ENCODE measurements around the gene PUDP.

GRCh38 chrX:7134981-7135380, 13.0 kb downstream of the PUDP start:
- TF ChIP-seq, protein P1, sequence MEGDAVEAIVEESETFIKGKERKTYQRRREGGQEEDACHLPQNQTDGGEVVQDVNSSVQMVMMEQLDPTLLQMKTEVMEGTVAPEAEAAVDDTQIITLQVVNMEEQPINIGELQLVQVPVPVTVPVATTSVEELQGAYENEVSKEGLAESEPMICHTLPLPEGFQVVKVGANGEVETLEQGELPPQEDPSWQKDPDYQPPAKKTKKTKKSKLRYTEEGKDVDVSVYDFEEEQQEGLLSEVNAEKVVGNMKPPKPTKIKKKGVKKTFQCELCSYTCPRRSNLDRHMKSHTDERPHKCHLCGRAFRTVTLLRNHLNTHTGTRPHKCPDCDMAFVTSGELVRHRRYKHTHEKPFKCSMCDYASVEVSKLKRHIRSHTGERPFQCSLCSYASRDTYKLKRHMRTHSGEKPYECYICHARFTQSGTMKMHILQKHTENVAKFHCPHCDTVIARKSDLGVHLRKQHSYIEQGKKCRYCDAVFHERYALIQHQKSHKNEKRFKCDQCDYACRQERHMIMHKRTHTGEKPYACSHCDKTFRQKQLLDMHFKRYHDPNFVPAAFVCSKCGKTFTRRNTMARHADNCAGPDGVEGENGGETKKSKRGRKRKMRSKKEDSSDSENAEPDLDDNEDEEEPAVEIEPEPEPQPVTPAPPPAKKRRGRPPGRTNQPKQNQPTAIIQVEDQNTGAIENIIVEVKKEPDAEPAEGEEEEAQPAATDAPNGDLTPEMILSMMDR (IDR thresholded peaks at IDR 0.05 in 4 of 5, conservative IDR thresholded peaks at IDR 0.05 in 1 of 5) = no peak
- no peak for TF ChIP-seq POLR2A (IDR thresholded peaks at IDR 0.05)

Measured in gastrocnemius medialis (tissue), 4 donors.